ENCODE measurements around the gene NFU1.

GRCh38 chr2:69469784-69470183 lies 32.5 kb upstream of the NFU1 start:
- TF ChIP-seq CTCF (conservative IDR thresholded peaks at IDR 0.05) (no peak), EZH2 (IDR thresholded peaks at IDR 0.05; ENCODE audit: low read depth) (no peak)

All from PC-9 (cell line).